CD4-positive, alpha-beta memory T cell (primary cell): ENCODE measurements around the gene HSP90AA1. TPM values are rescaled to one million over a fixed set of nuclear protein-coding genes. Genes with fewer than 3 reads are reported as not detected.

ENCODE experiments used
- CTCF ChIA-PET: fragments of 350-600 bp; sonication (Branson Sonifier 250); formaldehyde crosslinking; loops from one replicate; lab custom pipeline; 2021; ENCODE audit warnings: inconsistent platforms; ENCODE audit not compliant: partially characterized antibody; lab: Charles Lee
- POLR2A ChIA-PET: fragments of 350-600 bp; sonication (Branson Sonifier 250); formaldehyde crosslinking; loops from one replicate; lab custom pipeline; 2021; ENCODE audit not compliant: partially characterized antibody; lab: Charles Lee
- DNase-seq, 5 donors: peaks; one replicate each; pipeline versions ENCODE4 v3.0.0 to v3.0.0-alpha.2; 2020 to 2022; ENCODE audit warnings: mixed read lengths in 1 of 5
- H3K27ac ChIP-seq: one replicate; pipeline ENCODE4 v1.7.0; 2013; ENCODE audit warnings: low read depth, low read length
- H3K27me3 ChIP-seq: 2 replicates; pipeline ENCODE4 v1.7.0; 2013; ENCODE audit warnings: mild to moderate bottlenecking, low read length, moderate library complexity; ENCODE audit not compliant: insufficient read depth
- H3K36me3 ChIP-seq: 2 replicates; pipeline ENCODE4 v1.7.0; 2013; ENCODE audit warnings: mild to moderate bottlenecking, low read length, moderate library complexity; ENCODE audit not compliant: insufficient read depth
- H3K4me1 ChIP-seq: 2 replicates; pipeline ENCODE4 v1.7.0; 2013; ENCODE audit warnings: mild to moderate bottlenecking, low read length, moderate library complexity; ENCODE audit not compliant: insufficient read depth
- H3K4me3 ChIP-seq, 2 donors: one replicate each; pipeline ENCODE4 v1.7.0; 2013; ENCODE audit warnings: low read length in 2 of 2, mild to moderate bottlenecking in 1 of 2
- H3K9me3 ChIP-seq, 2 donors: one replicate each; pipeline ENCODE4 v1.7.0; 2013; ENCODE audit warnings: low read length in 2 of 2, control low read depth in 1 of 2; ENCODE audit not compliant: control insufficient read depth in 1 of 2
- H3K27ac Mint-ChIP-seq, 7 donors: one replicate each; pipeline ENCODE4 v1.8.0; 2020 to 2021; ENCODE audit warnings: mixed read lengths in 7 of 7, mild to moderate bottlenecking in 6 of 7, inconsistent platforms in 3 of 7, moderate library complexity in 3 of 7
- H3K27me3 Mint-ChIP-seq, 2 donors: one replicate each; pipeline ENCODE4 v1.8.0; 2020 to 2021; ENCODE audit warnings: mixed read lengths in 2 of 2
- H3K36me3 Mint-ChIP-seq, 2 donors: one replicate each; pipeline ENCODE4 v1.8.0; 2020 to 2021; ENCODE audit warnings: mixed read lengths in 2 of 2, inconsistent platforms in 1 of 2, mild to moderate bottlenecking in 1 of 2
- H3K4me1 Mint-ChIP-seq, 4 donors: one replicate each; pipeline ENCODE4 v1.8.0; 2020 to 2021; ENCODE audit warnings: mixed read lengths in 4 of 4, mild to moderate bottlenecking in 1 of 4
- H3K4me3 Mint-ChIP-seq, 8 donors: one replicate each; pipeline ENCODE4 v1.8.0; 2020 to 2021; ENCODE audit warnings: mixed read lengths in 8 of 8, mild to moderate bottlenecking in 7 of 8, moderate library complexity in 6 of 8, inconsistent platforms in 3 of 8
- H3K9me3 Mint-ChIP-seq, 8 donors: one replicate each; pipeline ENCODE4 v1.8.0; 2020 to 2021; ENCODE audit warnings: mixed read lengths in 8 of 8, mild to moderate bottlenecking in 5 of 8, inconsistent platforms in 3 of 8, moderate library complexity in 1 of 8
- intact Hi-C: fragments of 100-400 bp; cut with micrococcal nuclease; formaldehyde crosslinking; loops from one replicate; pipeline ENCODE4 v1.15.1; 2023
- polyA plus RNA-seq, 2 donors: library from polyadenylated mRNA; unstranded; fragments of 300-500 nt; fragmentation: Illumina TruSeq; gene quantifications; one replicate each; pipeline ENCODE4 v1.2.3, GENCODE V29; 2021
- total RNA-seq, 2 experiments: library from RNA; stranded (reverse); gene quantifications; one replicate each; pipeline ENCODE4 v1.2.3, GENCODE V29; 2021

The HSP90AA1 gene
- total and polyA plus RNA-seq, 4 experiments from 2014 or later: 191 to 515 (median 286) TPM

DNA sequence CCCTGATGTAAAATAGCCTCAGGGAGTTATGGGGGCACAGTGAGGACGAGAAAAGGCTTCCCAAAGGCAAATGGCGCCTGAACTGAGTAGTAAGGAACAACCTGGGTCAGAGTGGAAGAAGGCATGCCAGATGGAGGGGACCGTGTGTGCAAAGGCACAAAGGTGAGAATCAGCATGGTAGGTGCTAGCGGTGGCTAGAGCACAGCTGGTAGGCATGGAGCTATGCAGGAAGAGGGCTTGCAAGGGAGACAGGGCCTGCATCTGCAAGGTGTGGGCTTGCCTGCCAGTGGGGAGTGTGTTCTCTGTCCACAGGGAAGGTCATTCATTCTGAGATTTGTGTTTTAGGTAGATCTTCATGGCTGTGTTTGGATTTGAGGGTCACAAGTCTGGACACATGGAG lies 18.5 kb upstream of the HSP90AA1 start:
- Histone ChIP-seq H3K4me1 (no peaks in the 10 kb centered on the region), H3K9me3 (no peaks in the 10 kb centered on the region), H3K27me3 (no peaks in the 10 kb centered on the region), H3K36me3 (no peaks in the 10 kb centered on the region), H3K4me3 (no peak overlapping the region), H3K27ac (no peak overlapping the region)
- intact Hi-C loops: no loop called here
- ChIA-PET POLR2A (no interaction called here), CTCF (interaction anchor here (0.7 to 2.2 kb wide), 3 partner anchors 9 to 144 kb away, joined by 3 to 9 read pairs (median 4); no protein-coding TSS in a partner anchor)
- DNase-seq: no peak
- H3K27ac Mint-ChIP-seq: no peak overlapping the region
- H3K9me3 Mint-ChIP-seq: peaks cover 0 to 5% (median 0%) of the 10 kb centered on the region in 8 donors
- no peaks in the 10 kb centered on the region for H3K27me3 Mint-ChIP-seq
- no peaks in the 10 kb centered on the region for H3K36me3 Mint-ChIP-seq
- no peaks in the 10 kb centered on the region for H3K4me1 Mint-ChIP-seq
- no peak overlapping the region for H3K4me3 Mint-ChIP-seq

DNA sequence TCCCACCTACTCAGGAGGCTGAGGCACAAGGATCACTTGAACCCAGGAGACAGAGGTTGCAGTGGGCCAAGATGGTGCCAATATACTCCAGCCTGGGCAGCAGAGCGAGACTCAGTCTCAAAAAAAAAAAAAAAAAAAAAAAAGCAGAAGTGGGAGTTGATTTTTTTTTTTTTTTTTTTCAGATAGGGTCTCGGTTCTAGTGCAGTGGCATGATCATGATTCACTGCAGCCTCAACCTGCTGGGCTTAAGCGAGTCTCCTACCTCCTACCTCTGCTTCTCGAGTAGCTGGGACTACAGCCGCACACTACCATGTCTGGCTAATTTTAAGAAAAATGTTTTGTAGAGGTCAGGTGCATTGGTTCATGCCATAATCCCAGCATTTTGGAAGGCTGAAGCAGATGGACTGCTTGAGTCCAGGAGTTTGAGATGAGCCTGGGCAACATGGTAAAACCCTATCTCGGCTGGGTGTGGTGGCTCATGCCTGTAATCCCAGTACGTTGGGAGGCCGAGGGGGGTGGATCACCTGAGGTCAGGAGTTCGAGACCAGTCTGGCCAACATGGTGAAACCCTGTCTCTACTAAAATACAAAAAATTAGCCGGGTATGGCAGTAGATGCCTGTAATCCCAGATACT lies 16.3 kb upstream of the HSP90AA1 start:
- intact Hi-C loops: no loop called here
- no peak overlapping the region for H3K27ac ChIP-seq
- no peaks in the 10 kb centered on the region for H3K9me3 ChIP-seq
- no peaks in the 10 kb centered on the region for H3K4me1 ChIP-seq
- no peaks in the 10 kb centered on the region for H3K27me3 ChIP-seq
- Mint-ChIP-seq H3K9me3 (no peaks in the 10 kb centered on the region), H3K4me1 (no peaks in the 10 kb centered on the region), H3K4me3 (no peak overlapping the region), H3K27ac (no peak overlapping the region), H3K36me3 (no peaks in the 10 kb centered on the region), H3K27me3 (no peaks in the 10 kb centered on the region)
- ChIA-PET CTCF (no interaction called here), POLR2A (no interaction called here)
- DNase-seq: no peak
- no peak overlapping the region for H3K4me3 ChIP-seq
- no peaks in the 10 kb centered on the region for H3K36me3 ChIP-seq

DNA sequence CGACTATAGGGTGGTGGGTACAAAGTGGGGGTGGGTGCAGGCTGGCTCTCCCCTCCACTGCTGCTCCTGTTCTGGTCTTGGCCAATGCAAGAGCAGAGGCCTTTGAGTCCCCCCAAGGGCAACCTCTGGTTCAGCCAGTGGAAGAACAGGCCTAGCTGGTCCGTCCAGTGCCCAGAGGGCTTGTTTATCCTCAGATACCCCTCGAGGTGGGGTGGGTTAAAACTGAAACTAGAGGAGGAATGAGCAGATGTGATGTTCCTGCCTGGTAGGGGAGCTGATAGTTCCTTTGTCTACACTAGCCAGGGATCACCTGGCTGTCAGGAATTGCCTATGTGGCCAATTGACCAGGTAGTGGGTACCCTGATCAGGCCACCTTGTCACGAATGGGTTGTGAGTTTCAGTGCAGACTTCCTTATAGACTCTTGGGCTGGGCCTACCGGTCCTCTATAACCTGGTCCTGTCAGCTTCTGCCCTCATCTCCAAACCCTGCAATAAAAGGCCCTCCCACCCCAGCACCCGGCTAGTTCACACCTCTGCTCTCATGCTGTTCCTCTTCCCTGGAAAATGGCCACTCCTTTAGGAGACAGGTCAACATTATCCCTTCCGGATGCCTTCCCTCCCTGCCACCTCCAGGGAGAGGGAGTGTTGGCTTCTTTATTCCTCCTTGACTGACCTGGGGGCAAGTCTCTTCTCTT lies 10.7 kb upstream of the HSP90AA1 start:
- H3K27me3 Mint-ChIP-seq: no peaks in the 10 kb centered on the region
- no peak overlapping the region for H3K4me3 ChIP-seq
- H3K36me3 ChIP-seq: no peaks in the 10 kb centered on the region
- ChIA-PET POLR2A (interaction anchor here (1.8 kb wide), 2 partner anchors 10 to 35 kb away, joined by 6 to 11 read pairs; no protein-coding TSS in a partner anchor), CTCF (interaction anchor here (0.9 to 6.5 kb wide), 16 partner anchors 8 to 390 kb away, joined by 3 to 77 read pairs (median 6); no protein-coding TSS in a partner anchor)
- no peak for DNase-seq
- no peak overlapping the region for H3K27ac ChIP-seq
- no peaks in the 10 kb centered on the region for H3K36me3 Mint-ChIP-seq
- H3K4me1 ChIP-seq: no peaks in the 10 kb centered on the region
- H3K9me3 ChIP-seq: no peaks in the 10 kb centered on the region
- intact Hi-C loops: no loop called here
- H3K9me3 Mint-ChIP-seq: no peaks in the 10 kb centered on the region
- no peak overlapping the region for H3K27ac Mint-ChIP-seq
- peaks cover 0 to 4% (median under 1%) of the 10 kb centered on the region in 4 donors for H3K4me1 Mint-ChIP-seq
- H3K27me3 ChIP-seq: no peaks in the 10 kb centered on the region
- no peak overlapping the region for H3K4me3 Mint-ChIP-seq

DNA sequence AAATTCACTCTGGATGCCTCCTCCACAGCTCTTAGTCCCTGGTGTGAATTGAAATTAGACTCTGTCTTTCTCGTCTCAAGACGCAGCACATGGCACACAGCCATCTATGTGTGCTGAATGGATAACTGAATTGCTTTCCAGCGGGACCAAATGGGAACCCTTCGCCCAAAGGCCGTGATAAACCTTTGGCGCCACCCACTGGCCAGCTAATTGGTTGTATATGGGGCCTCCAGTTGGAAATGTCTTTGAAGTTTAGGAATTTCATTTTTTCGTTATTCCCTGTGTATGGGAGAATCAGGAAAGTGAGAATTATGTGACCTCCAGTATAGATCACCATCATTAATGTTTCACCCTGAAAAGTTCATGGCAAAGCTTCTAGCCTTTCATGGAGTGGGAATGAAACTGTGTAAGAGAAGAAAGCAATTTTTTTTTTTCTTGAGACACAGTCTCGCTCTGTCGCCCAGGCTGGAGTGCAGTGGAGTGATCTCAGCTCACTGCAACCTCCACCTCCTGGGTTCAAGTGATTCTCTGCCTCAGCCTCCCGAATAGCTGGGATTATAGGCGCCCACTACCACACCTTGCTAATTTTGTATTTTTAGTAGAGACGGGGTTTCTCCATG lies 9.8 kb upstream of the HSP90AA1 start:
- Mint-ChIP-seq H3K4me1 (peaks cover 0 to 4% (median under 1%) of the 10 kb centered on the region in 4 donors), H3K4me3 (no peak overlapping the region), H3K27ac (peak overlapping the region in 3 of 7 donors; percentile 74 to 75 (median 74)), H3K9me3 (no peaks in the 10 kb centered on the region), H3K36me3 (no peaks in the 10 kb centered on the region), H3K27me3 (no peaks in the 10 kb centered on the region)
- Histone ChIP-seq H3K27ac (no peak overlapping the region), H3K27me3 (no peaks in the 10 kb centered on the region), H3K9me3 (no peaks in the 10 kb centered on the region), H3K4me1 (no peaks in the 10 kb centered on the region), H3K36me3 (no peaks in the 10 kb centered on the region), H3K4me3 (no peak overlapping the region)
- peak; percentile 45 to 66 (median 52) for DNase-seq
- ChIA-PET CTCF (interaction anchor here (0.7 to 6.5 kb wide), 36 partner anchors 8 to 391 kb away, joined by 3 to 77 read pairs (median 4); partner anchors contain the start of gene DYNC1H1), POLR2A (interaction anchor here (0.6 to 1.8 kb wide), 7 partner anchors 9 to 389 kb away, joined by 3 to 11 read pairs (median 4); no protein-coding TSS in a partner anchor)
- intact Hi-C loops: loop anchor here (1.0 kb wide), 4 partner anchors 9 to 389 kb away; partner anchors contain the start of gene HSP90AA1

DNA sequence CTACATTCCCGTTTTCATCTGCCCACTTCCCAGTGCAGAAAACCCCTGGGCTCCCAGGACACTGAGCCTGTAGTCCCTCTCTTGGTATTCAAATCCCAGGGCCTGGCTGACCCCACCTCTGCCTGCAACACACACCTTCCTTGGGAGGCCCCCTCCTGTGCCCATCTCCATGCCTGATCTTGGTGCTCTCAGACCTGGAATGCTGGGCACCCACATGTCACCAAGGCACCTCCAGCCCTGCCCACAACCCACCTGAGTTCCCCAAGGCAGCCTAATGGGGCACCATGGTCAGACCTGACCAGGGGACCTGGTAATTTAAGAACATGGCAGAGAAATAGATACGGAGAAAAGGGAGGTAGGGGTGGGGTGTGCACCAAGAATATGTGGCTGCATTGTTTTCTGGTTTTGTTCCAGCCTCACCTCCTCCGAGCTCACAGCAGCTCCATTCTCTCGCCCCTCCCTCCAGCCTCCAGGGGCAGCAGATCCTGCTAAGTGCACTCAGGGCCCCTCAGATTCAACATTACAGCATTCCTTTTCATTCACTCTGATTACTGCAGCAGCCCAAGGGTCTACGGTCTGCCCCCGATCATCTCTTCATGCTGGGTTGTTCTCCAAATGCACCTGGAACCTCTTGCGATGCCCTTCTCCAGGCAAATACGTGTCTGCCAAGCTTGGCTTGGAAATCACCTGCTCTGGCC lies 9.2 kb upstream of the HSP90AA1 start:
- POLR2A ChIA-PET: interaction anchor here (0.6 to 1.8 kb wide), 7 partner anchors 8 to 389 kb away, joined by 3 to 11 read pairs (median 4); no protein-coding TSS in a partner anchor
- no peak overlapping the region for H3K27ac Mint-ChIP-seq

DNA sequence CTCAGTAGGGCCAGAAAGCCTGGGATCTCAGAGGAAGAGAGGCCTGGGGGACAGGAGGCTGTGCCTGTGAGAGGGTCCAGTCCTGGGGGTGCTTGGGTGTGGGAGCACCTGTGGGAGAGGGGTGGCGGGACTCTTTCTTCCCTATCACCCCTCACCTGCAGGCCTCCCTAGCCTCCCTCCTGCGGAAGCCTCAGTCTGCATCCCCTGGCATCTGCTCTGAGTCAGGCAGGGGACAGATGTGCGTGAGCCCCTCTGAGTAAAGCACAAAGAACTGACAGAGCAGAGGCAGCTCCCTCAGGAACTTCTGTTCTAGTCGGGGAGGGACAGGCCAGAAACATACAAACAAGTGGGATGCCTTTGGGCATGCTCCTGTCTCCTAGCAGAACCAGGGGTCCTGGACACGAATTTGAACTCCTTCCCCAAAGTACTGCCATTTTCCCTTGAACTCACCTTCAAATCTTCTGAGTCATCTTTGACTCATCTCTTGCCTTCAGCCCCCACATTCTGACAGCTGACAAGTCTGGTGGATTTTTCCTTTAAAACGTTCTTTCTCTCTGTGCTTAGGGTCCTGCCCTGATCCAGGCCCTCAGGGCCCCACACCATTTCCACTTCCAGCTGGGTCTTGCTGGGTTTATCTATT lies 8.5 kb upstream of the HSP90AA1 start:
- Histone ChIP-seq H3K4me3 (no peak overlapping the region), H3K36me3 (no peaks in the 10 kb centered on the region), H3K4me1 (no peaks in the 10 kb centered on the region), H3K27me3 (no peaks in the 10 kb centered on the region), H3K9me3 (no peaks in the 10 kb centered on the region), H3K27ac (no peak overlapping the region)
- CTCF ChIA-PET: interaction anchor here (0.6 to 6.5 kb wide), 20 partner anchors 7 to 389 kb away, joined by 3 to 77 read pairs (median 6); no protein-coding TSS in a partner anchor
- POLR2A ChIA-PET: interaction anchor here (1.6 kb wide), 1 partner anchor 388 kb away, joined by 4 read pairs; no protein-coding TSS in a partner anchor
- H3K27me3 Mint-ChIP-seq: no peaks in the 10 kb centered on the region
- H3K9me3 Mint-ChIP-seq: no peaks in the 10 kb centered on the region
- intact Hi-C loops: no loop called here
- no peak for DNase-seq
- peak overlapping the region in 1 of 7 donors; percentile 72 for H3K27ac Mint-ChIP-seq
- no peak overlapping the region for H3K4me3 Mint-ChIP-seq
- peaks cover 0 to 4% (median under 1%) of the 10 kb centered on the region in 4 donors for H3K4me1 Mint-ChIP-seq
- no peaks in the 10 kb centered on the region for H3K36me3 Mint-ChIP-seq

More for the DNA sequence above, 9.2 kb upstream of the HSP90AA1 start:
- Histone ChIP-seq H3K4me3 (no peak overlapping the region), H3K9me3 (no peaks in the 10 kb centered on the region), H3K27ac (no peak overlapping the region), H3K27me3 (no peaks in the 10 kb centered on the region), H3K36me3 (no peaks in the 10 kb centered on the region), H3K4me1 (no peaks in the 10 kb centered on the region)
- Mint-ChIP-seq H3K4me1 (peaks cover 0 to 4% (median under 1%) of the 10 kb centered on the region in 4 donors), H3K36me3 (no peaks in the 10 kb centered on the region), H3K9me3 (no peaks in the 10 kb centered on the region), H3K4me3 (no peak overlapping the region), H3K27me3 (no peaks in the 10 kb centered on the region)
- intact Hi-C loops: loop anchor here (1.0 kb wide), 4 partner anchors 9 to 389 kb away; partner anchors contain the start of gene HSP90AA1
- CTCF ChIA-PET: interaction anchor here (0.6 to 6.5 kb wide), 34 partner anchors 8 to 390 kb away, joined by 3 to 77 read pairs (median 5); partner anchors contain the start of gene DYNC1H1
- DNase-seq: no peak
